ENCODE data around the gene SLIT2. TPM values are rescaled to one million over a fixed set of nuclear protein-coding genes. Genes with fewer than 3 reads are reported as not detected.
A peak's percentile ranks its signal among the peaks of the same experiment; 100 is the strongest.

SLIT2 gene
- total RNA-seq, 1 experiment from 2014 or later, result 0.07 TPM

GRCh38 chr4:20259707-20260106 is 8.0 kb downstream of the SLIT2 start:
- DNase-seq (ENCODE audit: low read depth), result no peak
- in situ Hi-C loops (cut with HindIII; ENCODE audit: low pct_unique_long_range_greater_than_20kb, low sequenced_read_pairs), result loop anchor here (25.0 kb wide), 1 partner anchor 1047 kb away; no protein-coding TSS in a partner anchor

GRCh38 chr4:20260821-20261220 is 9.1 kb downstream of the SLIT2 start:
- DNase-seq (ENCODE audit: low read depth), result no peak
- in situ Hi-C loops (cut with HindIII; ENCODE audit: low pct_unique_long_range_greater_than_20kb, low sequenced_read_pairs), result loop anchor here (25.0 kb wide), 1 partner anchor 1049 kb away; no protein-coding TSS in a partner anchor

GRCh38 chr4:20262221-20262620 is 10.5 kb downstream of the SLIT2 start:
- in situ Hi-C loops (cut with HindIII; ENCODE audit: low pct_unique_long_range_greater_than_20kb, low sequenced_read_pairs), result loop anchor here (25.0 kb wide), 1 partner anchor 1050 kb away; no protein-coding TSS in a partner anchor
- no peak for DNase-seq (ENCODE audit: low read depth)

GRCh38 chr4:20264688-20265087 is 13.0 kb downstream of the SLIT2 start:
- DNase-seq (ENCODE audit: low read depth), result no peak
- in situ Hi-C loops (cut with HindIII; ENCODE audit: low pct_unique_long_range_greater_than_20kb, low sequenced_read_pairs), result loop anchor here (25.0 kb wide), 1 partner anchor 1052 kb away; no protein-coding TSS in a partner anchor

- DNase-seq (ENCODE audit: low read depth), result no peak
- in situ Hi-C loops (cut with HindIII; ENCODE audit: low pct_unique_long_range_greater_than_20kb, low sequenced_read_pairs), result loop anchor here (25.0 kb wide), 1 partner anchor 1053 kb away; no protein-coding TSS in a partner anchor
These were observed 14.0 kb downstream of the SLIT2 start for GRCh38 chr4:20265726-20266125.

GRCh38 chr4:20266215-20267082 is 14.7 kb downstream of the SLIT2 start:
- DNase-seq (ENCODE audit: low read depth), result no peak
- in situ Hi-C loops (cut with HindIII; ENCODE audit: low pct_unique_long_range_greater_than_20kb, low sequenced_read_pairs), result loop anchor here (25.0 kb wide), 1 partner anchor 1054 kb away; no protein-coding TSS in a partner anchor

- in situ Hi-C loops (cut with HindIII; ENCODE audit: low pct_unique_long_range_greater_than_20kb, low sequenced_read_pairs), result loop anchor here (25.0 kb wide), 1 partner anchor 1056 kb away; no protein-coding TSS in a partner anchor
These were observed 16.3 kb downstream of the SLIT2 start for GRCh38 chr4:20268028-20268427.

GRCh38 chr4:20269320-20269719 is 17.6 kb downstream of the SLIT2 start:
- DNase-seq (ENCODE audit: low read depth), result no peak
- in situ Hi-C loops (cut with HindIII; ENCODE audit: low pct_unique_long_range_greater_than_20kb, low sequenced_read_pairs), result loop anchor here (25.0 kb wide), 1 partner anchor 1057 kb away; no protein-coding TSS in a partner anchor

More at GRCh38 chr4:20268028-20268427, 16.3 kb downstream of the SLIT2 start:
- DNase-seq (ENCODE audit: low read depth), result no peak

GRCh38 chr4:20271950-20272349 is 20.2 kb downstream of the SLIT2 start:
- in situ Hi-C loops (cut with HindIII; ENCODE audit: low pct_unique_long_range_greater_than_20kb, low sequenced_read_pairs), result loop anchor here (25.0 kb wide), 1 partner anchor 1060 kb away; no protein-coding TSS in a partner anchor
- no peak for DNase-seq (ENCODE audit: low read depth)

- in situ Hi-C loops (cut with HindIII; ENCODE audit: low pct_unique_long_range_greater_than_20kb, low sequenced_read_pairs), result loop anchor here (25.0 kb wide), 1 partner anchor 1060 kb away; no protein-coding TSS in a partner anchor
- no peak for DNase-seq (ENCODE audit: low read depth)
These were observed 20.7 kb downstream of the SLIT2 start for GRCh38 chr4:20272411-20272872.

GRCh38 chr4:20273793-20274192 is 22.1 kb downstream of the SLIT2 start:
- no peak for DNase-seq (ENCODE audit: low read depth)
- in situ Hi-C loops (cut with HindIII; ENCODE audit: low pct_unique_long_range_greater_than_20kb, low sequenced_read_pairs), result loop anchor here (25.0 kb wide), 1 partner anchor 1061 kb away; no protein-coding TSS in a partner anchor

- no peak for DNase-seq (ENCODE audit: low read depth)
- in situ Hi-C loops (cut with HindIII; ENCODE audit: low pct_unique_long_range_greater_than_20kb, low sequenced_read_pairs), result no loop called here
These were observed 25.1 kb downstream of the SLIT2 start for GRCh38 chr4:20276848-20277247.

GRCh38 chr4:20278195-20278594 is 26.5 kb downstream of the SLIT2 start:
- in situ Hi-C loops (cut with HindIII; ENCODE audit: low pct_unique_long_range_greater_than_20kb, low sequenced_read_pairs), result no loop called here
- DNase-seq (ENCODE audit: low read depth), result no peak

- in situ Hi-C loops (cut with HindIII; ENCODE audit: low pct_unique_long_range_greater_than_20kb, low sequenced_read_pairs), result no loop called here
- DNase-seq (ENCODE audit: low read depth), result no peak
These were observed 27.7 kb downstream of the SLIT2 start for GRCh38 chr4:20279381-20279780.

GRCh38 chr4:20281453-20281852 is 29.7 kb downstream of the SLIT2 start:
- no peak for DNase-seq (ENCODE audit: low read depth)
- in situ Hi-C loops (cut with HindIII; ENCODE audit: low pct_unique_long_range_greater_than_20kb, low sequenced_read_pairs), result no loop called here

GRCh38 chr4:20283039-20283438 is 31.3 kb downstream of the SLIT2 start:
- no peak for DNase-seq (ENCODE audit: low read depth)
- in situ Hi-C loops (cut with HindIII; ENCODE audit: low pct_unique_long_range_greater_than_20kb, low sequenced_read_pairs), result no loop called here

GRCh38 chr4:20284990-20285389 is 33.3 kb downstream of the SLIT2 start:
- DNase-seq (ENCODE audit: low read depth), result peak; percentile 18
- in situ Hi-C loops (cut with HindIII; ENCODE audit: low pct_unique_long_range_greater_than_20kb, low sequenced_read_pairs), result no loop called here

GRCh38 chr4:20287246-20287645 is 35.5 kb downstream of the SLIT2 start:
- no peak for DNase-seq (ENCODE audit: low read depth)
- in situ Hi-C loops (cut with HindIII; ENCODE audit: low pct_unique_long_range_greater_than_20kb, low sequenced_read_pairs), result no loop called here

GRCh38 chr4:20288047-20288650 is 36.4 kb downstream of the SLIT2 start:
- DNase-seq (ENCODE audit: low read depth), result no peak
- in situ Hi-C loops (cut with HindIII; ENCODE audit: low pct_unique_long_range_greater_than_20kb, low sequenced_read_pairs), result no loop called here
